GM20000 (cell line): ENCODE results near the gene CBX8.

Experiments
- DNase-seq: peaks from one replicate; pipeline ENCODE4 v3.0.0; 2012; ENCODE audit warnings: low spot score
- TF ChIP-seq, protein P1 (sequence below): IDR thresholded peaks from 2 replicates; pipeline ENCODE4 v1.5.1; 2012; ENCODE audit warnings: mild to moderate bottlenecking, control low read depth; ENCODE audit errors: extremely low read depth, missing control alignments

Gene CBX8

DNA sequence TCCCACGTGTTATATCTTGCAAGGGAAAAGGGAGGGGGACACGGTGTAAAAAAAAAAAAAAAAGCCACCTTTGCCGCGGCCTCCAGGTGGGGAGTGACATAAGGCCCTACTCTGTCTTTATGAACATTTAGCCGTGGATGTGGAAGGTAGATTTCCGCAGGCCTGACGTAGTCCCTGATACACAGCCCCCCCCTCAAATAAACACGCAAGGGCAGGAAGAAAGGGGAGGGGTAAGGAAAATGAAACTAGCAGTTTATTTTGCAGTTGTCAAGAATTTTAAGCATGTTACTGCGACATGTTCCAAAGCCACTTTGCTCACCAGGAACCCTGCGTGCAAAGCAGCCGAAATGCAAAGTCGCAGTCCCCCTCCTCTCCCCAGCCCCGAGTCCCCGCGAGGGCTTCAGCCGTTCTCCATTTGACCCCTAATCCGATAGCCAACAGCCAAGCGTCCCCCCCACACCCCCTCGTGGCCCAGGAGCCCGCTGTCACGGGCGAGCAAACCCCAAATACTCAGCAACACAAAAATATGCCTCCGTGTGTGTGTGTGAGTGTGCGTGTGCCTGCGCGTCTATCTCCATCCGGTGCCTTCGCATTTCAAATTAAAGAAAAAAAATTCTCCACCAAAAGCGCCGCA, 41.1 kb upstream of the CBX8 start:
- TF ChIP-seq, protein P1, sequence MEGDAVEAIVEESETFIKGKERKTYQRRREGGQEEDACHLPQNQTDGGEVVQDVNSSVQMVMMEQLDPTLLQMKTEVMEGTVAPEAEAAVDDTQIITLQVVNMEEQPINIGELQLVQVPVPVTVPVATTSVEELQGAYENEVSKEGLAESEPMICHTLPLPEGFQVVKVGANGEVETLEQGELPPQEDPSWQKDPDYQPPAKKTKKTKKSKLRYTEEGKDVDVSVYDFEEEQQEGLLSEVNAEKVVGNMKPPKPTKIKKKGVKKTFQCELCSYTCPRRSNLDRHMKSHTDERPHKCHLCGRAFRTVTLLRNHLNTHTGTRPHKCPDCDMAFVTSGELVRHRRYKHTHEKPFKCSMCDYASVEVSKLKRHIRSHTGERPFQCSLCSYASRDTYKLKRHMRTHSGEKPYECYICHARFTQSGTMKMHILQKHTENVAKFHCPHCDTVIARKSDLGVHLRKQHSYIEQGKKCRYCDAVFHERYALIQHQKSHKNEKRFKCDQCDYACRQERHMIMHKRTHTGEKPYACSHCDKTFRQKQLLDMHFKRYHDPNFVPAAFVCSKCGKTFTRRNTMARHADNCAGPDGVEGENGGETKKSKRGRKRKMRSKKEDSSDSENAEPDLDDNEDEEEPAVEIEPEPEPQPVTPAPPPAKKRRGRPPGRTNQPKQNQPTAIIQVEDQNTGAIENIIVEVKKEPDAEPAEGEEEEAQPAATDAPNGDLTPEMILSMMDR, result no peak
- DNase-seq, result no peak

DNA sequence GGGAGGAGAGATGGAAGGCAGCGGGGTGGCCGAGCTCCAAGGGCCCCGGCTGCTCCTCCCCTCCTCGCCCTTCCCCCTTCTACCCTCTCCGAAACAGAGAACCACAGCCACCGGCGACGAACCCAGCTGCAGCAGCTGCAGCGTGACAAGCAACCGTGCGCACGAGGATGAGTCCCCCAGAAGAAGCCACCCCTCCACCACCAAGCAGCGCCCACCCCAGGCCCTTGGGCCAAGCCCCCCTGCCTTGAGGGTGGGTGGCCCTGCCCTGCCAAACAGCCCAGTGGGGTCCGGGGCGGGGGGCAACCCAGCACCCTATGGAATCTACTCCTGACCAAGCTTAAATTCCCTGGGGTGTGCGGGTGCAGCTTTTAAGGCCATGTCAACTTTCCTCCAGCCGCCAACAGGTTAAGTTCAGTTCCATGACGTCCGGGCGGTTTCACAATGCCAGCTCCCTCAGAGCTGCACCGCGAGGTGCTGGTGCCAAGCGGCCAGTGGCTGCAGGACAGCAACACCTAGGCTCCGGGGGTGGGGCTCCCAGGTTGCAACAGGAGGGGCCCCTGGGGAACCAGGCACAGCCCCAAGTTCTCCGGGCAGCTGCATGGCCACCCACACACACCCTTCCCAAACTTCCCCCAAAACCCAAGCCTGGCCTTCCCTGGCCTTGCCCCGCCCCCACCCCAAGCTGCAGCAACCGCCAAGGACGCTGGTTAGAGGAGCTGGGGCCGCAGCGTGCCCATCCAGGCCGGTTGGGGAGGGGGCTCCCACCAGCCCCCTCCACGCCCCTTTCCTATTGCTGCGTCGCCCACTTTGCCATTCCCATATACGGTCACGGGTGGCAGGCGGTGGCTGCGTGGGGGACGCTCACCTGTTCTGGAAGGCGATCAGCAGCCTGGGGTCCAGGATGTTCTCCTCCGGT, 40.4 kb upstream of the CBX8 start:
- peak; percentile 86 for DNase-seq
- TF ChIP-seq, protein P1, result no peak

DNA sequence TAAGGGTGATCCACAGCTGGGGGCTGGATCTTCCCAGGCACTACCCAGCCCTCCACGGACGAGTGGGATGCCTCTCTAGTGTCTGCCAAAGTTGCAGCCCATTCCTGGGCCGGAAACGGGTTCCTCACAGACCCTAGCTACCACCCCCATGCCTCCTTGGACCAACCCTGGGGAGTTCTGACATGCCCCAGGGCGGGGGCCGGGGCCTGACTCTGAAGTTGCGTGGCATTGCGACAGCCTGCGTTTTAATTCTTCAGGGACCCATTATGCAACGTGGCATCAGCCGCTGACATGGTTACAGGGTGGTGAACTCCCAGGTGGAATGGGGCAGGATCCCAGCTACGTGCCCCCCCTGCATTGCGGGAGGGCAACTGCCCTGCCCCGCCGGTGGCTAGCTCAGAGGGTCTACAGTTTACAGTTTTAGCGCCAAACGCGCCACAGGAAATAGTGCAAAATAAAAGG, 39.7 kb upstream of the CBX8 start:
- TF ChIP-seq, protein P1, result no peak
- no peak for DNase-seq

DNA sequence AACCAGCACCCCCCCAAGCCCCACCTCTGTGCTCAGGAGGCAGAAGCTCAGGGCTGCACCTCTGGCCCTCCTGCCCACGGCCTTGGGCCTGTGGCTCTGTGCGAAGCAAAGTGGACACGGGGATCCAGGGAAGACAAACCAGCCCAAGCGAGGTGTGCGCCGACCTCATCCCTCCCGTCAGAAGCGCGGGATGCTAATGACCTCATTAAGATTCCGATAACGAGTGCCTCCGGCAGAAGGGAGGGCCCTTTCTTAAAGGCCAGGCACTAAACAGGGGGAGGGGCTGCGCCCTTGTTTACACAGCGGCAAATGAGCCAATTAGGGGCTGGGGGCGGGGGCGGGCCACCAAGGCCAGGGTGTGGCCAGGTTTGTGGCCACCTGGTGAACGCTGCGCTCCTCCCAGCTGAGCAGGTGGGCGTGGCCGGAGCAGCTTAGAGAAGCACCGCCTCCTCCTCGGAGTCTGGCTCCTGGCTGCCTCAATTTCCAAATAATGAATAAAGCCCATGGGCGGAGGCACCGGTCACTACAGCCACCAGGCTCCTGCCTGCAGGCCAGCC, 39.2 kb upstream of the CBX8 start:
- TF ChIP-seq, protein P1, result no peak
- no peak for DNase-seq

DNA sequence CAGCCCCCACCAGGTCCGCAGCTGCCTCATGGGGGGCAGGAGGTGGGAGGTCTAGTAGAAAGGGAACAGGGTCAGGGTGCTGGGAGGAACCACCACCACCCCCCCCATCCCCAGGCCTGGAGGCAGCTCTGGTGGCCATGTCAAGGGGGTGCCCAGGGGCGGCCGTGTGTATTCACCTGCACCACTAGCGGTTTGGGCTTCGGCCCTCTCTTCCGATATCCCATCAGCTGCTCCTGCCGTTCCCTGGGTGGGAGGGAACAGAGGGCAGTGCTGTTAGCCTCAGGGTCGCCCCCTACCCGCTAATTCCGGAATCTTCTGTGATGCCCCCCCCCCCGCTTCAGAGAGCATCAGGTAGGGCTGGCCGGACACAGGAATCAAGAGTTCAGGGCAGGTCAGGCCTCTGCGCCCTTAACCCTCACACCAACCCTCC, 38.6 kb upstream of the CBX8 start:
- TF ChIP-seq, protein P1, result no peak
- DNase-seq, result no peak

DNA sequence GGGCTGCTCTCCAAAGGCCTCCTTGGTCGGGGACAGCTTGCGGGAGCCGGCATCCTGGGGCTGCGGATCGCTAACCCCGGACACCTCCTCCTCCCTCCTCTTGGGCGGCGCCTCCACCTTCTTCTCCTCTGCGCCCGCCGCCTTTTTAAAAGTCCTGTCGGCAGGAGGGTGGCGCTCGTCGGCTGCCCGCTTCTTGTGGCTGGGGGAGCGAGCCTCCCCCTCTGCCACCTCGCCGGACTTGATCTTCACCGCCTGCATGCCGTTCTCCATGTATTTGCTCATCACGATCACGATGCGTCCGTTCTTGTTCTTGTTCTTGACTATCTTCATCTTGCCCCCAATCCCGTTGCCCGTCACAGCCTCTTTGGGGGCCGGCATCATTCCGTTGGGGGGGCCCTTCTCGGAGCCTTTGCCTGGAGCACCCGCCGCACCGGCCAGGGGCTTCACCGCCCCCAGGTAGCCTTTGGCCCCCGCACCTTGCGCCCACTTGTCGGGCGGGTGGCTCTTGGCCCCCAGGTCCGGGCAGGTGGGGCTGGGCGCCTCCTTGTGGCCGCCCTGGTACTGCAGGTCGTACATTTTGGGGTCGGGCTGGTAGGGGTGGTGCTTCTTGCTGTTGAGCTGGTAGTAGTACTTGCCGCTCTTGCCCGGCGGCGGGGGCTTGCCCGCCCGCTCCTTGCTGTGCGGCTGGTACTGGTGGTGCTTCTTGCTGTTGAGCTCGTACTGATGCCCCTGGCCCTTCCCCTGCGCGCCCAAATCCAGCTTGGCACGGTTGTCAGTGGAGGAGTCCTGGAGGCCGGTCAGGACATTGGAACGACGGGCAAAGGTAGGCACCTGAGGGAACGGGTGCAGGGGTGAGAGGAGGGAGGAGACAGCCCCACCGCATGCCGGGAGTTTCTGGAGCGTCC, 37.9 kb upstream of the CBX8 start:
- peak; percentile 76 for DNase-seq
- TF ChIP-seq, protein P1, result peak; percentile 60
